A673 (cell line): ENCODE results near the gene FSCN2. TPM values are rescaled to one million over a fixed set of nuclear protein-coding genes. Genes with fewer than 3 reads are reported as not detected.

ENCODE experiments used
- BruUV-seq: library from RNA; stranded (reverse); fragments of 400-500 nt; replicated peaks from 2 replicates; lab custom pipeline; 2021; lab: Mats Ljungman, UMichigan
- CTCF ChIA-PET: fragments of 300-600 bp; sonication (Branson Sonifier 250); formaldehyde crosslinking; loops from one replicate; lab custom pipeline; 2022; ENCODE audit warnings: antibody characterized with exemption; lab: Charles Lee
- POLR2A ChIA-PET: fragments of 300-600 bp; sonication (Branson Sonifier 250); formaldehyde crosslinking; loops from one replicate; lab custom pipeline; 2022; ENCODE audit warnings: antibody characterized with exemption; ENCODE audit not compliant: low non-redundant PET; lab: Charles Lee
- DNase-seq: peaks from one replicate; pipeline ENCODE4 v3.0.0-alpha.2; 2015; ENCODE audit warnings: low spot score
- H3K27ac ChIP-seq: fragments of 200-600 bp; sonication (generic); 2 replicates; pipeline ENCODE4 v1.5.1; 2016; ENCODE audit warnings: mixed run types, low read depth, mild to moderate bottlenecking, mixed read lengths, antibody characterized with exemption, low read length; ENCODE audit not compliant: poor library complexity, severe bottlenecking
- H3K27me3 ChIP-seq: fragments of 200-600 bp; sonication (generic); replicated peaks from 2 replicates; pipeline ENCODE4 v1.6.1; 2017; ENCODE audit warnings: mixed run types, low read depth, mild to moderate bottlenecking, mixed read lengths, antibody characterized with exemption, low read length; ENCODE audit not compliant: insufficient read depth, poor library complexity
- H3K36me3 ChIP-seq: fragments of 200-600 bp; sonication (generic); 2 replicates; pipeline ENCODE4 v1.6.1; 2016; ENCODE audit warnings: mixed run types, mild to moderate bottlenecking, mixed read lengths, antibody characterized with exemption, low read length; ENCODE audit not compliant: insufficient read depth, poor library complexity, severe bottlenecking
- H3K4me1 ChIP-seq: fragments of 200-600 bp; sonication (generic); 2 replicates; pipeline ENCODE4 v1.6.1; 2017; ENCODE audit warnings: mixed run types, mild to moderate bottlenecking, mixed read lengths, antibody characterized with exemption, low read length; ENCODE audit not compliant: insufficient read depth, poor library complexity, severe bottlenecking
- H3K4me3 ChIP-seq: fragments of 200-600 bp; sonication (generic); 2 replicates; pipeline ENCODE4 v1.5.1; 2016; ENCODE audit warnings: low read depth, mixed run types, mild to moderate bottlenecking, mixed read lengths, low read length; ENCODE audit not compliant: poor library complexity, severe bottlenecking
- H3K9me3 ChIP-seq: fragments of 200-600 bp; sonication (generic); 2 replicates; pipeline ENCODE4 v1.6.1; 2016; ENCODE audit warnings: mixed run types, low read depth, mild to moderate bottlenecking, mixed read lengths, antibody characterized with exemption, low read length; ENCODE audit not compliant: poor library complexity, severe bottlenecking
- CTCF ChIP-seq: fragments of 300-800, 200-600 bp; sonication (generic); conservative IDR thresholded peaks from 2 replicates; pipeline ENCODE4 v1.5.1; 2017; ENCODE audit warnings: low read depth, mild to moderate bottlenecking, antibody characterized with exemption, low read length, moderate library complexity, mixed read lengths
- EZH2 ChIP-seq: fragments of 200-600 bp; sonication (generic); IDR thresholded peaks from 2 replicates; pipeline ENCODE4 v1.6.1; 2017; ENCODE audit warnings: borderline replicate concordance, low read depth, mild to moderate bottlenecking, mixed read lengths, antibody characterized with exemption, low read length; ENCODE audit not compliant: poor library complexity, severe bottlenecking
- intact Hi-C: fragments of 100-400 bp; cut with micrococcal nuclease; formaldehyde crosslinking; loops from one replicate; pipeline ENCODE4 v1.10.0; 2022; ENCODE audit not compliant: unreplicated experiment
- total RNA-seq: library from RNA; stranded (reverse); gene quantifications from 2 replicates; pipeline ENCODE4 v1.2.3, GENCODE V29; 2021

FSCN2 gene
- total RNA-seq, 1 experiment from 2014 or later, result 0.26 TPM

GRCh38 chr17:81487487-81488275 lies 40.5 kb upstream of the FSCN2 start:
- no TSS peak for BruUV-seq
- CTCF ChIA-PET, result no interaction called here
- POLR2A ChIA-PET, result no interaction called here
- H3K27me3 ChIP-seq, result no peaks in the 10 kb centered on the region
- TF ChIP-seq EZH2, result no peak
- no peak for TF ChIP-seq CTCF
- intact Hi-C loops, result loop anchor here (2.0 kb wide), 1 partner anchor 233 kb away; no protein-coding TSS in a partner anchor
- peaks cover 65% of the 10 kb centered on the region for H3K4me1 ChIP-seq
- no peaks in the 10 kb centered on the region for H3K36me3 ChIP-seq
- H3K4me3 ChIP-seq, result peak overlapping the region; percentile 50
- peak overlapping the region; percentile 96 for H3K27ac ChIP-seq
- H3K9me3 ChIP-seq, result no peaks in the 10 kb centered on the region
- DNase-seq, result peak; percentile 91

DNA sequence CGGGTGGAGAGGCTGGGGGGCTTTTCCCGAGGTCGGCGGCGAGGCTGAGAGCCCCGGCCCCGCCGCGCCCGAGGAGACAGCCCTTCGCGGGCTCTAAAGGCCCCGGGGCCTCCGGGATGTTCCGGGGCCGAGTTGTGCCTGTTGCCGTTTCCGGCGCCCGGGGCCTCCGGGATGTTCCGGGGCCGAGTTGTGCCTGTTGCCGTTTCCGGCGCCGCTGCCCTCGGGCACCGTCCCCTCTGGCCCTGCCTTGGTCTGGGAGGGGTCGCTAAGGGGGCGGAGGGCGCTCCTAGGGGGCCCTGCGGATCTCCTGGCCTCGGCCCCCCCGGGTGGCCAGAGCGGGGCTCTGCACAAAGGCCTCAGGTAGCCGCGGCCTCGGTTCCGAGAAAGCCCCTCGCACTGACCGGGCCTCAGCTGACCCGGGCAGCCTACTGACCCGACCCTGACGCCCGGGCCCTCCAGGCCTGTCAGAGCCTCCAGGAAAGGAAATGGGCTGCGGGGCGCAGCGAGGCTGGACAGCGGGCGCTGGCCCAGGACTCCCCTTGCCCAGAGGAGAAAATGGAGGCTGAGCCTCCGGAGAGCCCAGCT lies 39.8 kb upstream of the FSCN2 start:
- Histone ChIP-seq H3K4me3 (peak overlapping the region; percentile 50), H3K9me3 (no peaks in the 10 kb centered on the region), H3K36me3 (no peaks in the 10 kb centered on the region), H3K27ac (peak overlapping the region; percentile 96), H3K27me3 (no peaks in the 10 kb centered on the region), H3K4me1 (peaks cover 58% of the 10 kb centered on the region)
- TF ChIP-seq CTCF, result no peak
- no peak for TF ChIP-seq EZH2
- POLR2A ChIA-PET, result no interaction called here
- DNase-seq, result no peak
- BruUV-seq, result no TSS peak
- intact Hi-C loops, result no loop called here
- CTCF ChIA-PET, result no interaction called here

- DNase-seq, result peak; percentile 70
- peaks cover 51% of the 10 kb centered on the region for H3K4me1 ChIP-seq
- no peaks in the 10 kb centered on the region for H3K9me3 ChIP-seq
- H3K36me3 ChIP-seq, result no peaks in the 10 kb centered on the region
- no peak overlapping the region for H3K4me3 ChIP-seq
- ChIA-PET CTCF (interaction anchor here (1.2 kb wide), 1 partner anchor 235 kb away, joined by 5 read pairs; no protein-coding TSS in a partner anchor), POLR2A (interaction anchor here (0.6 kb wide), 1 partner anchor 59 kb away, joined by 11 read pairs; no protein-coding TSS in a partner anchor)
- TF ChIP-seq EZH2 (no peak), CTCF (no peak)
- H3K27ac ChIP-seq, result peak overlapping the region; percentile 96
- BruUV-seq, result no TSS peak
- intact Hi-C loops, result no loop called here
- no peaks in the 10 kb centered on the region for H3K27me3 ChIP-seq
Measured at GRCh38 chr17:81489012-81489997, 38.9 kb upstream of the FSCN2 start.
